ENCODE measurements around the gene CELF5. TPM values are rescaled to one million over a fixed set of nuclear protein-coding genes. Genes with fewer than 3 reads are reported as not detected.

Gene CELF5
- total RNA-seq, 2 experiments from 2014 or later = 0.14 TPM; not detected in 1

DNA sequence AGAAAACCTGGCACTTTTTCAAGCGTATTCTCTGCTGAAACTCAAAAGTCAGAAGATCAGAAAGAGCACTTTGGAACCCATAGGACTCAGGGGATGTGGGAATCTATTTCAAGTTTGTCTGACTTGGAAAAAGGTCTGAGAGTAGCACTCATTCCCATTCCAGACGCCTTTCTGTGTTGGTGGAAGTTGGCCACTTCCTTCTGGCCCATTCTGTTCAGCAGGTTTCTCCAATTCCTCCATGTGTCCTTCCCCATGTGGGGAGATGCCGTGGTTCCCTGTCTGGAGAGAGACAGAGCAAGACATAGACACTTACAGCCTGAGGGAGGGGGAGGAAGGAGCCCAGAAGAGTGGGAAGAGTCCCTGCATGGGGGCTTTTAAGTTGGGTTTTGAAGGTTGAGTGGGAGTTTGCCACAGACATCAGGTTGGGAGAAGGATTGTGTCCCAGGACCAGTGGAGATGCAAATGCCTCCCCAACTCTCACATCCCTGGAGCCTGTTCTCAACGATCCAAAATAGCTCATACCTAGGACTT, 48.0 kb downstream of the CELF5 start:
- POLR2A ChIA-PET = interaction anchor here (0.5 to 0.6 kb wide), 2 partner anchors 66 to 326 kb away, joined by 3 to 4 read pairs; no protein-coding TSS in a partner anchor
- peaks cover 2% of the 10 kb centered on the region for H3K36me3 Mint-ChIP-seq
- peaks cover 35% of the 10 kb centered on the region for H3K27me3 Mint-ChIP-seq
- no peak overlapping the region for H3K27ac Mint-ChIP-seq
- DNase-seq (no peak), ATAC-seq (ENCODE audit: low read depth) (no peak)
- H3K9me3 Mint-ChIP-seq = no peaks in the 10 kb centered on the region
- no peak overlapping the region for H3K4me3 Mint-ChIP-seq
- peaks cover 16% of the 10 kb centered on the region for H3K4me1 Mint-ChIP-seq

DNA sequence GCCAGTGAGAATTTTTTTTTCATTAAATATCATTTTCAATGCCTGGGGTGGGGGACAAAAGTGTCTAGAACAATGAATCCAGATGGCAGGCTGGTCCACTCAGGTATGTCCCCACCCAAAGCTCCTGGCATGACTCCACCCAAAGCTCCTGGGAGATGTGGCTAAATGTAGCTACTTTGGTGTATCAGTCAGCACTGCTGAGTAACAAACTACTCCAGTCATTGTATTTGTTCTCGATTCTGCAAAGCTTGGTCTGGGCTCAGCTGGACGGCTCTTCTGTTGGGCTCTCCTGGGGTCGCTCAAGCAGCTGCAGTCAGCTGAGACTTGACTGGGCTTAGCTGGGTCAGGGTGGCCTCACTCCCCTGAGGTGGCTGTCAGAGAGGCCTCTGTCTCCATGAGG, 48.5 kb downstream of the CELF5 start:
- peaks cover 16% of the 10 kb centered on the region for H3K4me1 Mint-ChIP-seq
- DNase-seq = no peak
- H3K27ac Mint-ChIP-seq = no peak overlapping the region
- no peak overlapping the region for H3K4me3 Mint-ChIP-seq
- no peak for ATAC-seq (ENCODE audit: low read depth)
- peaks cover 2% of the 10 kb centered on the region for H3K36me3 Mint-ChIP-seq
- POLR2A ChIA-PET = interaction anchor here (0.5 to 0.7 kb wide), 3 partner anchors 65 to 510 kb away, joined by 3 to 4 read pairs (median 3); no protein-coding TSS in a partner anchor
- H3K9me3 Mint-ChIP-seq = no peaks in the 10 kb centered on the region
- peaks cover 35% of the 10 kb centered on the region for H3K27me3 Mint-ChIP-seq

DNA sequence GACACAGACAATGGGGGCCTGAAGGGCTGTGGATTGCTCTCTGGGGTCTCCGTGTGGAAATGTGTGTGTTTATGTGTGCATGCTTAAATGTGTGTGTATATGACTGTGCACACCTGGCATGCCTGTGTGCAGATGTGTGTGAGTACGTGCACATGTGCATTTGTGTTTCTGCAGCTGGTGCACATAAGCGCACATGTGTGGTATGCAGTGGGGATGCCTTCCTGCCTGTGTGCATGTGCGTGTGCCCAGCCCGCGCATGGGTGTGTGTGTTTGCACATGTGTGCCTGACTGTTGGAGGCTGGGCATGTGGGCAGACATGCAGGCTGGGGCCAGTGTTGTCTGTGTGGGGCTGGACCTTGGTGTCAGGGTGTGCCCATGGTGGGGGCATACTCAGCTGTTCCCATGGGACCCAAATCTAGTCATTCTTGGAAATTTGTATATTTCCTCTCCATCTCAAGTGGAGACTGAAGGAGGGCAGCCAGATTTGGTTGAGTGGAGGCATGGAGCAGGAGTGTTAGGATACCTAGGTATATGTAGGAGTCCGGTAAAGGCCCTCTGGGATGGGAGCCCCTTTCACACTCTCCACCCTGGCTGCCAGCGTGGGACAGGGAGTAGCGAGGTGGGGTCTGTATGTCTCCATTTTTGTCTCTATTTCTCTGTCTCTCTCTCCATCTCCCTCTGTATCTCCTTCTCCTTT, 49.9 kb downstream of the CELF5 start:
- ATAC-seq (ENCODE audit: low read depth) (no peak), DNase-seq (no peak)
- Mint-ChIP-seq H3K27me3 (peaks cover 21% of the 10 kb centered on the region), H3K36me3 (peaks cover 2% of the 10 kb centered on the region), H3K27ac (peak overlapping the region; percentile 91), H3K4me3 (peak overlapping the region; percentile 87), H3K4me1 (peaks cover 16% of the 10 kb centered on the region), H3K9me3 (no peaks in the 10 kb centered on the region)
- POLR2A ChIA-PET = interaction anchor here (0.6 kb wide), 1 partner anchor 1783 kb away, joined by 5 read pairs; the partner anchor contains the start of gene REEP6

DNA sequence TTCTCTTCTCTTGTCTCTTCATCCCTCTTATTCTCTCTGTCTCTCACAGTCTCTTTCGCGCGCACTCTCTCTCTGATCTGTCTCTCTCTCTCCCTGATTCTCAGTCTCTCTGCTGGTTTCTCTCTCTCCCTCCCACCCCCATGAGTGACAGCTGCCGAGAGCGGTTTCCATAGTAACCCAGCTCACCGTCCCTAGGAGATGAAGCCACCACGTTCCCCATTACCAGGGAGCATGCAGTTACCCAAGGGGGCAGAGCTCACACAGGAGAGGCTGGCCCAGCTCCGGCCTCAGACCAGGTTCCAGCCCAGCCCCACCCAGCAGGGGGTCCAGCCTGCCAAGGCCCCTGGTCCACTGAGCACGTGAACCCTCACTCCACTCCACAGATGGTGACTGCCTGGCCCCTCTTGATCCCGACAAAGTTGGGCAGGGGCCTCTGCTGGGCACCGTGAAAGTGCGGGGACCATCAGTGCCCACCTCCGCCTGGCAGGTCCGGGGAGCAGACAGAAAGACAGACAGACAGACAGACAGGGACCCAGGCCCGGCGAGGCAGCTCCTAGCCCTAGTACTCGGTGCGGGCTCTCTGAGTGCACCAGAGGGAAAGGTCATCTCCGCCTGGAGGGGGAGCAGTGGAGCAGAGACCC, 50.6 kb downstream of the CELF5 start:
- Mint-ChIP-seq H3K27me3 (peaks cover 15% of the 10 kb centered on the region), H3K4me1 (peaks cover 16% of the 10 kb centered on the region)
- POLR2A ChIA-PET = interaction anchor here (0.6 to 1.8 kb wide), 7 partner anchors 9 to 1784 kb away, joined by 3 to 12 read pairs (median 3); partner anchors contain the start of genes EEF2 and REEP6

DNA sequence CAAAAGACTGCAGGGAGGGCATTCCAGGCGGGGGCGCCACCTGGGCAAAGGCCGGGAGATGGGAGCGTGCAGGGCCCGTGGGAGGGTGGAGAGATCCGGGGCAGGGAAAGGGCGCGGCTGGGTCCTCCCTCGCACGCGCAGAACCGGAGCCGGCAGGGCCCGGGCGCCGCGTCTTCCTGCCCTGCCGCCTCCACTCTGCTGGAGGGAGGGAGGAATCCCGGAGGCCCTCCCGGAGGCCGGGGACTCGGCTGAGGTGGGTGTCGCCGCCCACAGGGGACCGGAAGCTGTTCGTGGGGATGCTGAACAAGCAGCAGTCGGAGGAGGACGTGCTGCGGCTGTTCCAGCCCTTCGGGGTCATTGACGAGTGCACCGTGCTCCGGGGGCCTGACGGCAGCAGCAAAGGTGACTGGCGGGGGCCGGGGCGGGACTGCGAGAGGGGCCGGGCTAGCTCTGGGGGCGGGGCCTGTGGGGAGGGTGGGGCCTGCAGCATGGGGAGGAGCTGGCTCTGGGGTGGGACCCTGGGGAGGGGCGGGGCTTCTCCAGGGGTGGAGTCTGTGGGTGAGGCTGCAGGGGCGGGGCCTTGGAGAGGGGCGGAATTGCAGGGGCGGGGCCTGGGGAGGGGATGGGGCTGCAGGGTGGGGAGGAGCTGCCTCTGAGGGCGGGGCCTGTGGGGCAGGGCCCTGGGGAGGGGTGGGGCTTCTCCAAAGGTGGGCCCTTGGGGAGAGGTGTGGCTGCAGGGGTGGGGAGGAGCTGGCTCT, 51.3 kb downstream of the CELF5 start:
- ATAC-seq (ENCODE audit: low read depth) (peak; percentile 91), DNase-seq (peak; percentile 92)
- no peaks in the 10 kb centered on the region for H3K9me3 Mint-ChIP-seq
- H3K36me3 Mint-ChIP-seq = peaks cover 2% of the 10 kb centered on the region
- POLR2A ChIA-PET = interaction anchor here (0.6 to 1.8 kb wide), 12 partner anchors 9 to 710 kb away, joined by 3 to 12 read pairs (median 3); partner anchors contain the start of genes EEF2 and NCLN
- peaks cover 12% of the 10 kb centered on the region for H3K27me3 Mint-ChIP-seq
- H3K4me1 Mint-ChIP-seq = peaks cover 16% of the 10 kb centered on the region
- peak overlapping the region; percentile 91 for H3K27ac Mint-ChIP-seq
- peak overlapping the region; percentile 87 for H3K4me3 Mint-ChIP-seq

More for the DNA sequence above, 50.6 kb downstream of the CELF5 start:
- peaks cover 2% of the 10 kb centered on the region for H3K36me3 Mint-ChIP-seq
- H3K27ac Mint-ChIP-seq = peak overlapping the region; percentile 91
- H3K9me3 Mint-ChIP-seq = no peaks in the 10 kb centered on the region
- no peak for DNase-seq
- peak; percentile 45 for ATAC-seq (ENCODE audit: low read depth)
- H3K4me3 Mint-ChIP-seq = peak overlapping the region; percentile 87

DNA sequence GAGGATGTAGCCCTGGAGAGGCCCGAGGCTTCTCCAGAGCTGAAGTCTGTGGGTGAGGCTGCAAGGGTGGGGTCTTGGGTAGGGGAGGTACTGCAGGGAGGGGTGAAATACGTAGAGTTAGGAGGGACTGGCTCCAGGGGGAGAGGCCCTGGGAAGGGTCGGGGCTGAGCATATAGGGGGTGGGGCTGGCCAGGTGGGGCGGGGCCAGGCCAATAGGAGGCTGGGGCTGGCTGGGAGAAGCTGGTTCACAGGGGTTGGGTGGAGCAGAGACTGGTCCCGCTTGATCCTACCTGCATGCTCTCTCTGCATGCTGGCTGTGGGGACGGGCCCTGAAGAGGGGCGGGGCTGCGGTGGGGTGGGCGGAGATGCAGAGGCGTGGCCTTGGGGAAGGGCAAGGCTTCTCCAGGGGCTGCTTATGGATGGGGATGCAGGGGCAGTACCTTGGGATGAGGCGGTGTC, 51.9 kb downstream of the CELF5 start:
- H3K4me1 Mint-ChIP-seq = peaks cover 16% of the 10 kb centered on the region
- POLR2A ChIA-PET = interaction anchor here (0.6 to 1.8 kb wide), 12 partner anchors 8 to 709 kb away, joined by 3 to 12 read pairs (median 3); partner anchors contain the start of genes EEF2 and NCLN
- H3K9me3 Mint-ChIP-seq = no peaks in the 10 kb centered on the region
- H3K27me3 Mint-ChIP-seq = peaks cover 10% of the 10 kb centered on the region
- peaks cover 2% of the 10 kb centered on the region for H3K36me3 Mint-ChIP-seq
- DNase-seq = no peak
- ATAC-seq (ENCODE audit: low read depth) = peak; percentile 21
- peak overlapping the region; percentile 79 for H3K4me3 Mint-ChIP-seq
- H3K27ac Mint-ChIP-seq = peak overlapping the region; percentile 45

DNA sequence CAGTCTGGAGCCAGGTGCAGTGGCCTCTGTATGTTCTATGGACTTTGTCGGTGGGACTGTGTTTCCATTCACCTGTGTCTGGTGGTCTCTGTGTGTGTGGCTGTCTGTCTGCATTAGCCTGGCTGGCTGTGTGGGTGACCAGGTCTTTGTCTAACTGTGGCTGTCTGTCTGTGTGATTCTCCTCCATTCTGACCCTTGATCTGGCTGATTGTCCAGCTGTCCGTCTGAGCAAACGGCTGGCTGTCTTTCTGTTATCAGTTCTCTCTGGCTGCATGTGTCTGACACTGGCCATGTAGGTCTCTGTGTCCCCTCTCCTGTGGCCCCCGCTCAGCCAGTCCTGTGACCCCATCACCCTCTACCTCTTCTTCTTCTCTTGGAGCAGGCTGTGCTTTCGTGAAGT, 53.2 kb downstream of the CELF5 start:
- no peaks in the 10 kb centered on the region for H3K9me3 Mint-ChIP-seq

DNA sequence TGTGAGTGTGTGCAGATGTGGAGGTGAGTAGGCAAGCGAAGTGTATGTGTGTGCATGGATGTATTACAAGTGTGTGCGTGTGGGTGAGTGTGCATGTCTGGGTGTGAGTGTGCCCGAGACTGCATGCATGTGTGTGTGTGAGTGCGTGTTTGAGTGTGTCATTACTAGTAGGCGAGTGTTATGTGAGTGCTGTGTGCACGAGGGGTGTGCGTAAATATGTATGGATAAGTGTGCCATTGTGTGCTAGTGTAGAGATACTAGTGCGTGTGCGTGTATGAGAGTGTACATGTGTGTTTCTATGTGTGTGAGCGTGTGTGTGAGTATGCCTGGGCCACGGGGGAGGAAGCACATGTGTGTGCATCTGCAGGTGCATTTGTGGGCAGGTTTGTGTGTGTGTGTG, 53.8 kb downstream of the CELF5 start:
- Mint-ChIP-seq H3K36me3 (no peaks in the 10 kb centered on the region), H3K9me3 (no peaks in the 10 kb centered on the region), H3K4me3 (no peak overlapping the region), H3K27ac (peak overlapping the region; percentile 51), H3K27me3 (no peaks in the 10 kb centered on the region), H3K4me1 (peaks cover 16% of the 10 kb centered on the region)
- no peak for DNase-seq
- no peak for ATAC-seq (ENCODE audit: low read depth)
- POLR2A ChIA-PET = no interaction called here

More for the DNA sequence above, 53.2 kb downstream of the CELF5 start:
- Mint-ChIP-seq H3K4me1 (peaks cover 16% of the 10 kb centered on the region), H3K27me3 (peaks cover 3% of the 10 kb centered on the region), H3K36me3 (no peaks in the 10 kb centered on the region), H3K27ac (no peak overlapping the region), H3K4me3 (no peak overlapping the region)
- no peak for ATAC-seq (ENCODE audit: low read depth)
- DNase-seq = no peak
- POLR2A ChIA-PET = no interaction called here

DNA sequence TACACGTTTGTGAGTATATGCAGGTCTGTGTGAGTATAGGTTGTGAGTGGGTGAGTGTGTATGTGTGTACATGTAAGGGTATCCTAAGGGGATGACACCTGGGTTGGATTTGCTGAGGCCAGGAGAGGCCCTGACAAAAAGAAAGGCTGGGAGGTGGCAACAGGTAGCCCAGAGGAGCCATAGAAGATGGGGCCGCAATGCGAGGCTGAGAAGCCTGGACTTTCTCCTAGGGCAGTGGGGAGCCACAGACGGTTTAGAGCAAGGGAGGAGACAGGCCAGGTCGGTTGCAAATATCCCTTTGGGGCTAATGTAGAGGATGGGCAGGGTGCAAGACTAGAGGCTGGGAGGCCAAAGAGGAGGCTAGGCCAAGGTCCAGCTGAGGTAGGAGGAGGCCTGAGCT, 54.3 kb downstream of the CELF5 start:
- H3K4me1 Mint-ChIP-seq = peaks cover 16% of the 10 kb centered on the region
- DNase-seq (no peak), ATAC-seq (ENCODE audit: low read depth) (no peak)
- H3K27ac Mint-ChIP-seq = no peak overlapping the region
- H3K4me3 Mint-ChIP-seq = no peak overlapping the region
- no peaks in the 10 kb centered on the region for H3K9me3 Mint-ChIP-seq
- POLR2A ChIA-PET = no interaction called here
- H3K27me3 Mint-ChIP-seq = no peaks in the 10 kb centered on the region
- no peaks in the 10 kb centered on the region for H3K36me3 Mint-ChIP-seq

DNA sequence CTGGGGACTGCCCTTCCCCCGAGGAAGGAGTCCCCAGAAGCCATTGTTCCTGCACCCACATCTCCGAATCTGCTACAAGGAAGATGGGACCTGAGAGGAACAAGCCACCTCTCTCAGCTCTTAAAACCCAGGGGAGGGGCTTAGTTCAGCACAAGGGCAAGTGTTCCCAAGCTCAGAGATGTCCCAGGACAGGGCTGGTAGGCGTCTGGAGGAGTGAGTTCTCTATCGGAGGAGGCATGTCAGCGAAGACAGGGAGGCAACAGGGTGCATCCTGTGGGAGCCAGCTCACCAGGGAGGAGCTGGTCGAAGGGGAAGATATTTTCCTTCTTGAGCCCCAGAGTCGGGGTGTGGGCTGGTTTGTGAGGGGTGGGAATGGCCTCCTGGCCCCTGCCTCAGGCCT, 54.8 kb downstream of the CELF5 start:
- ATAC-seq (ENCODE audit: low read depth) (no peak), DNase-seq (no peak)
- Mint-ChIP-seq H3K4me3 (no peak overlapping the region), H3K27me3 (no peaks in the 10 kb centered on the region), H3K27ac (no peak overlapping the region), H3K36me3 (no peaks in the 10 kb centered on the region), H3K4me1 (peaks cover 19% of the 10 kb centered on the region), H3K9me3 (no peaks in the 10 kb centered on the region)
- POLR2A ChIA-PET = no interaction called here

DNA sequence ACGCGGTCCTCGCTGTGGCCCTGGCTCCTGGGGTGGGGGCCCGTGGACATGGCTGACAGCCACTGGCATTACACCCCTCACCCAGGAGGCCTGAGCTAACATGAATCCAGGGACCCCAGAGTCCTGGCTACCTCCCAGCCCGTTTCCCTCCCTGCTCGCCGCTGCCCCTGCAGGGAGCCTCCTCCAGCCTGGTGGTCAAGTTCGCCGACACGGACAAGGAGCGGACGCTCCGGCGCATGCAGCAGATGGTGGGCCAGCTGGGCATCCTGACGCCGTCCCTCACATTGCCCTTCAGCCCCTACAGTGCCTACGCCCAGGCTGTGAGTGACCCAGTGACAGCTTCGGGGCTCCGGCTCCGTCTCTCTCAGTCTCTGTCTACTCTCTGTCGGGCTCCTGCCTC, 56.6 kb downstream of the CELF5 start:
- no peaks in the 10 kb centered on the region for H3K9me3 Mint-ChIP-seq
- no peak overlapping the region for H3K27ac Mint-ChIP-seq
- peaks cover 17% of the 10 kb centered on the region for H3K4me1 Mint-ChIP-seq
- peaks cover under 1% of the 10 kb centered on the region for H3K27me3 Mint-ChIP-seq
- DNase-seq (no peak), ATAC-seq (ENCODE audit: low read depth) (no peak)
- POLR2A ChIA-PET = no interaction called here
- H3K36me3 Mint-ChIP-seq = no peaks in the 10 kb centered on the region
- H3K4me3 Mint-ChIP-seq = no peak overlapping the region

DNA sequence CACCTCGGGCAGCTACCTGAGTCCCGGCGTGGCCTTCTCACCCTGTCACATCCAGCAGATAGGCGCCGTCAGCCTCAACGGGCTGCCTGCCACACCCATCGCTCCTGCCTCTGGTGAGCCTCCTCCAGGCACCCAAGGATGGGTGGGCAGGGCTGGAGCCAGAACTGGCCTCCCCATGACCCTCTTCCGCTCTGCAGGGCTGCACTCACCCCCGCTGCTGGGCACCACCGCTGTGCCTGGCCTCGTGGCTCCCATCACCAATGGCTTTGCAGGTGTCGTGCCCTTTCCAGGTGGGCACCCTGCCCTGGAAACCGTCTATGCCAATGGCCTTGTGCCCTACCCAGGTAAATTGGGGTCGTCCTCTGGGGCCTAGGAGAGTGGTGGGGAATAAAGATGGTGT, 57.7 kb downstream of the CELF5 start:
- H3K4me3 Mint-ChIP-seq = no peak overlapping the region
- POLR2A ChIA-PET = no interaction called here
- peaks cover 12% of the 10 kb centered on the region for H3K4me1 Mint-ChIP-seq
- peaks cover 3% of the 10 kb centered on the region for H3K27me3 Mint-ChIP-seq
- ATAC-seq (ENCODE audit: low read depth) = no peak
- no peaks in the 10 kb centered on the region for H3K36me3 Mint-ChIP-seq
- DNase-seq = no peak
- H3K27ac Mint-ChIP-seq = no peak overlapping the region
- no peaks in the 10 kb centered on the region for H3K9me3 Mint-ChIP-seq

DNA sequence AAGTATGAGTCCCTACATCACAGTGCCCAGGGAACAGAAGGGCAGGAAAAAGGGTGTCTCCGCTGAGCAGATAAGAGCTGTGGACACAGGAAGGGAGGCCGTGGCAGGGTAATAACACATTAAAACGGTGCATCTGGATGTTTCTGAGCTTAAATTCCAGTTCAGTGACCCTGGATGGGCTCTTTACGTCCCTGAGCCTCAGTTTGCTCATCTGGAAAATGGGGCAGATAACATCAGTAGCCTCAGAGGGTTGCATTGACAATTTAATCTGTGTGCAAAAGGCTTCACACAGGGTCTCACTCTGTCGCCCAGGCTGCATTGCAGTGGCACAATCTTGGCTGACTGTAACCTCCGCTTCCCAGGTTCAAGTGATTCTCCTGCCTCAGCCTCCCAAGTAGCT, 58.1 kb downstream of the CELF5 start:
- no peaks in the 10 kb centered on the region for H3K36me3 Mint-ChIP-seq
- H3K4me1 Mint-ChIP-seq = peaks cover 12% of the 10 kb centered on the region
- H3K4me3 Mint-ChIP-seq = no peak overlapping the region
- no peak overlapping the region for H3K27ac Mint-ChIP-seq
- H3K27me3 Mint-ChIP-seq = peaks cover 3% of the 10 kb centered on the region
- no peaks in the 10 kb centered on the region for H3K9me3 Mint-ChIP-seq
- no peak for DNase-seq
- POLR2A ChIA-PET = no interaction called here
- no peak for ATAC-seq (ENCODE audit: low read depth)

Measured in activated naive CD8-positive, alpha-beta T cell treated with anti-CD3 and anti-CD28 coated beads, Interleukin-2, amount 10 ng/mL, durations not matched to agents 7 days and 5 days (primary cell).